GM06990 (cell line): ENCODE results near the gene HMCN1.

Experiments
- DNase-seq: peaks from one replicate; pipeline ENCODE4 v3.0.0-alpha.2; 2011; ENCODE audit not compliant: insufficient read length; ENCODE audit errors: extremely low read depth
- H3K27me3 ChIP-seq: replicated peaks from 2 replicates; pipeline ENCODE4 v1.6.0; 2011; ENCODE audit warnings: low read length; ENCODE audit not compliant: control insufficient read depth, insufficient read depth
- H3K36me3 ChIP-seq: 2 replicates; pipeline ENCODE4 v1.5.1; 2011; ENCODE audit warnings: low read length; ENCODE audit not compliant: control insufficient read depth, insufficient read depth
- H3K4me3 ChIP-seq: replicated peaks from 2 replicates; pipeline ENCODE4 v1.5.1; 2011; ENCODE audit warnings: low read depth, mild to moderate bottlenecking, control low read depth, low read length
- CTCF ChIP-seq: IDR thresholded peaks from 2 replicates; pipeline ENCODE4 v1.5.1; 2011; ENCODE audit warnings: low read length, control low read depth, mild to moderate bottlenecking, inconsistent platforms; ENCODE audit not compliant: insufficient read depth, poor library complexity, severe bottlenecking

The HMCN1 gene

GRCh38 chr1:185786524-185786923, 52.3 kb downstream of the HMCN1 start:
- H3K27me3 ChIP-seq = no peaks in the 10 kb centered on the region
- DNase-seq = no peak
- H3K4me3 ChIP-seq = no peak overlapping the region
- no peak for TF ChIP-seq CTCF
- H3K36me3 ChIP-seq = no peaks in the 10 kb centered on the region

DNA sequence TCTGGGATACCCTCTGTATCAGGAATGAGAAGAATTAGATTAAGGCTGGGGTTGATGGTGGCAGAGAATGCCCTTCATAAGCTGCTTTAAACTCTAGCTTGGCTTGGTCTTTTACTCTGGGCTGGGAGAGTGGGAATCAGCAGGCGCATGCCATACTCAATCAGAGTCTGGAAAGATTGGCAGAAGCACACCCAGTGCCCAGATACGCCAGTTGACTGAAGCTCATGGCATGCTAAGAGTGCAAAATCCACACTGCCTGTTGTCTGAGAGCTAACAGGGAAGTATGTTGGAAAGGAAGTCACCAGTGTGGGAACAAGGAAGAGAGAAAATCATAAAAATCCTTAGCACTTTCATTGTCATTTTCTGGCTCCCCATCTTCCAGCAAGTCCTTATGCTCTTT, 53.0 kb downstream of the HMCN1 start:
- H3K36me3 ChIP-seq = no peaks in the 10 kb centered on the region
- no peaks in the 10 kb centered on the region for H3K27me3 ChIP-seq
- TF ChIP-seq CTCF = no peak
- H3K4me3 ChIP-seq = no peak overlapping the region
- DNase-seq = no peak

DNA sequence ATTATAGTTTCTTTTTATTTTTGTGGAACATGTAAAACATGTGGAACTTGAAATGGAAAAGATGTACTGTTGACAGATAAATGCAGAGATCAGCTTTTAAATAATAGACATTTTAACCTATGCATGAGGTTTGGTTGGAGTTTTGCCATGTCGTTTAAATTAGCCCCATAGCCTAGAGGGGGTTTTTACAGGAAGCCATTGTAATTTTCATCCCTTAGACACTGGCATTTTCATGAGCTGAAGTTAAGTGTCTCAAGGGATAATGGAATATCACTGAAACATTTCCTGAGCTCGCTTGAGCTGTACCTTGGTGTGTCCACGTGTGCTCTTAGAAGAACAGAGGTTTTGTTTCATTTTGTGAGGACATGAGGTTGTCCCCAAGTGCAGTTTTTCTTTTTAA, 54.2 kb downstream of the HMCN1 start:
- Histone ChIP-seq H3K36me3 (no peaks in the 10 kb centered on the region), H3K4me3 (no peak overlapping the region)
- DNase-seq = no peak

DNA sequence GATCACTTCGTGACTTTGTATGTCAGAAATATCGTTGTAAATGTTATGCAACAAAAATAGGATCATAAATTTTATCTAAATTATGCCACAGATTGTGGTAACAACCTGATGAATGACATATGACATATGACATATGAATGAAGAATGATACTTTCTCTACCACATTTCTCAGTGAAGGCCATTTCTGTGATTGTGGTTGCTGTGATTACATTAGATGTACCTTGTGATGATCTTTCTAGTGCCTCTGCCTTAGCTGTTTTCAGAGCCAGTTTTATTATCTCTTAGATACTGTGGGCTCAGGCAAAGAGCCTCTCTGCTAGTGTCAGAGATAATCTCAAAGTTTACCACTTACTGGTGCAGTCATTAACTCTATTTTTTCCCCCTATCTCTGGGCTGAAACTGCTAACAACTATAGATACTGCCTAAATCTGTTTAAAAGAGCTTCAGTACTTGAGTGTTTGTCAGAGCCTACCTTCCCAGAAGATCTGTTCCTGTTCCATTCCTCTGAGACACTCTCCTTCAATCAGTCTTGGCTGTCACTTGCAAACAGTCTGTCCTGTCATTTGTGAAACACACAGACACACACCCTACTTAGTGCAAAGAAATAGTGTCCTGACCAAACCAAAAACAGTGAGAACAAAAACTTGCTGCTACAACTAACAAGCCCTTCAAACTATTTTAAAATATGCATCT, 55.5 kb downstream of the HMCN1 start:
- no peak for DNase-seq
- Histone ChIP-seq H3K27me3 (no peaks in the 10 kb centered on the region), H3K4me3 (no peak overlapping the region), H3K36me3 (no peaks in the 10 kb centered on the region)
- no peak for TF ChIP-seq CTCF

More for the DNA sequence above, 54.2 kb downstream of the HMCN1 start:
- no peaks in the 10 kb centered on the region for H3K27me3 ChIP-seq
- no peak for TF ChIP-seq CTCF

- DNase-seq = no peak
- no peak overlapping the region for H3K4me3 ChIP-seq
- no peaks in the 10 kb centered on the region for H3K27me3 ChIP-seq
- H3K36me3 ChIP-seq = no peaks in the 10 kb centered on the region
- TF ChIP-seq CTCF = no peak
Observed at GRCh38 chr1:185790194-185790735, 56.1 kb downstream of the HMCN1 start.
